ENCODE data around the gene LRRTM2.
"Not testable (repeated sequence)": the region's sequence is repeated elsewhere in the genome, so short reads cannot be mapped to it uniquely, and the experiment has no call there.

DNA sequence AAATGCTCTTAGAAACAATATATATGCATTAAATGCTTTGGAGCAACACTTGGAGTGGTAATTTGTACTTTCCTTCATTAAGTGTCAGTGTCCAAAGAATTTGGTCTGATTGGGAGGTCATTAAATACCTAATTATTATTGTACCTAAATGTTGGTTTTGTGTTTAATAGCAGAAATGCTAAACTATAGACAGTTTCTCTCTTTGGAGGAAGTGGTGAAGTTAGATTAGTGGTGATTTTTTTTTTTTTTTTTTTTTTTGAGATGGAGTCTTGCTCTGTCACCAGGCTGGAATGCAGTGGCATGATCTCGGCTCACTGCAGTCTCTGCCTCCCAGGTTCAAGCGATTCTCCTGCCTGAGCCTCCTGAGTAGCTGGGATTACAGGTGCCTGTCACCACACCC lies 46.2 kb upstream of the LRRTM2 start:
- TF ChIP-seq, protein P1, sequence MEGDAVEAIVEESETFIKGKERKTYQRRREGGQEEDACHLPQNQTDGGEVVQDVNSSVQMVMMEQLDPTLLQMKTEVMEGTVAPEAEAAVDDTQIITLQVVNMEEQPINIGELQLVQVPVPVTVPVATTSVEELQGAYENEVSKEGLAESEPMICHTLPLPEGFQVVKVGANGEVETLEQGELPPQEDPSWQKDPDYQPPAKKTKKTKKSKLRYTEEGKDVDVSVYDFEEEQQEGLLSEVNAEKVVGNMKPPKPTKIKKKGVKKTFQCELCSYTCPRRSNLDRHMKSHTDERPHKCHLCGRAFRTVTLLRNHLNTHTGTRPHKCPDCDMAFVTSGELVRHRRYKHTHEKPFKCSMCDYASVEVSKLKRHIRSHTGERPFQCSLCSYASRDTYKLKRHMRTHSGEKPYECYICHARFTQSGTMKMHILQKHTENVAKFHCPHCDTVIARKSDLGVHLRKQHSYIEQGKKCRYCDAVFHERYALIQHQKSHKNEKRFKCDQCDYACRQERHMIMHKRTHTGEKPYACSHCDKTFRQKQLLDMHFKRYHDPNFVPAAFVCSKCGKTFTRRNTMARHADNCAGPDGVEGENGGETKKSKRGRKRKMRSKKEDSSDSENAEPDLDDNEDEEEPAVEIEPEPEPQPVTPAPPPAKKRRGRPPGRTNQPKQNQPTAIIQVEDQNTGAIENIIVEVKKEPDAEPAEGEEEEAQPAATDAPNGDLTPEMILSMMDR (IDR thresholded peaks at IDR 0.05) = not testable (repeated sequence)
- not testable (repeated sequence) for TF ChIP-seq POLR2A (IDR thresholded peaks at IDR 0.05)

Measured in lower leg skin (tissue), 3 donors.